NCI-H510A treated with DMSO at 0.1 percent for 48 hours (cell line): Measurements from ENCODE around the gene ICE1.
"Not testable (repeated sequence)": the region's sequence is repeated elsewhere in the genome, so short reads cannot be mapped to it uniquely, and the experiment has no call there.

Experiments used
- DNase-seq: peaks from one replicate; lab custom pipeline; 2025; lab: John Stamatoyannopoulos, UW

ICE1 gene, protein sequence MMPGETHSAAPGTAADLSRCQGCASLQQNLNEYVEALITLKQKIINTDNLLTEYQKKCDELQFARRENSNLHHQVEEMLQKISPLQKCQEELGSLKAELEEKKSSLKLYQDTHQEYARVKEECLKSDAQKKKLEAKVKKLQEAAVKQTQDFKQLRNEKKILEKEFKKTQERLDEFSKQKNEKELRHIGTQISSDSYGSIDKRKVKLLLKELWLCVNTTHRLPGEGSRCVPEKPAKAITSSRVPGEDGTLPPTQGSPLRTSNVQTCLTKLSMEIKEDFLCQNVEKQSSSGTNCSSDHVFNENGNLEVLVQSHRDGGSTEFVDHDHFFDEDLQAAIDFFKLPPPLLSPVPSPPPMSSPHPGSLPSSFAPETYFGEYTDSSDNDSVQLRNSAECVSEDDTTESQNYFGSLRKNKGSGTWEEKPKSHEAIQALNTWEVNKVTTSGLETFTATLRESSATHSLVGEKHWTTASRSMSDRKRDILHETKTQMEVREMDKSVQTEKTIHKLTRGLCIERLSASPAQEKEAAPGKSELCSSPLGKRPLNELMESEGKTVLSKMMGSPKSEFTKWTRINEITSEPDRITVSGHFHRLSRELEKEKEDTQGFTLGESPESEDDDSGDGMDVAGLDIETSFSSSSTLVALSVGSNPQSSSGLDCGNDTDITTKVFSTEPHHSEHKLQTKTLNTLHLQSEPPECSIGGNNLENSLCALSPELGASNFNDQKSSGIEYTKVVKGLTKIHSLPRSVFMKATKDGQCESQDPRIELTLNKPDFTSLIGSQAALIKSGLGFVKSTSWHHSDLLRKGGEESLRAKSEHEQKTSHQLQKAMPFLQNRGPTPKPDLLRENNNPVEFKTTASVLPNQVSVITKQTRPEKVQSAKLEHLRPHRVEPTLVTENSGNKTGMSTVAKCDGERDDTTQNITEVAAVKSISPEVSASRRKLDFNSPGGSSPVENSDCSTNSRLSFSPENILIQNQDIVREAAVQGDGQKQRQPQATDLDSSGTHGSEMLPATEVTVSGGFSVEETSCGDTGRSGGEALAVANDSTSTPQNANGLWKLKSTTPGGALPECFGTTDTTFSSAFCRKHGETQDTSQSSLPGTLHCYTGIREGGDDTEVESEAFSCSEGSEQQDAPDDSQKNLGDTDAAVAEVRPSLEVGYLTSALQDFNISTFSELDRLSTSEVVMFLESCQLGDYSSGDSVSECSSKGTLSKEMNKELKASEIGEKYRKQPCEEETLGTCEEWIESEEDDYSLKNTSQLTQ (N-terminal part only)

DNA sequence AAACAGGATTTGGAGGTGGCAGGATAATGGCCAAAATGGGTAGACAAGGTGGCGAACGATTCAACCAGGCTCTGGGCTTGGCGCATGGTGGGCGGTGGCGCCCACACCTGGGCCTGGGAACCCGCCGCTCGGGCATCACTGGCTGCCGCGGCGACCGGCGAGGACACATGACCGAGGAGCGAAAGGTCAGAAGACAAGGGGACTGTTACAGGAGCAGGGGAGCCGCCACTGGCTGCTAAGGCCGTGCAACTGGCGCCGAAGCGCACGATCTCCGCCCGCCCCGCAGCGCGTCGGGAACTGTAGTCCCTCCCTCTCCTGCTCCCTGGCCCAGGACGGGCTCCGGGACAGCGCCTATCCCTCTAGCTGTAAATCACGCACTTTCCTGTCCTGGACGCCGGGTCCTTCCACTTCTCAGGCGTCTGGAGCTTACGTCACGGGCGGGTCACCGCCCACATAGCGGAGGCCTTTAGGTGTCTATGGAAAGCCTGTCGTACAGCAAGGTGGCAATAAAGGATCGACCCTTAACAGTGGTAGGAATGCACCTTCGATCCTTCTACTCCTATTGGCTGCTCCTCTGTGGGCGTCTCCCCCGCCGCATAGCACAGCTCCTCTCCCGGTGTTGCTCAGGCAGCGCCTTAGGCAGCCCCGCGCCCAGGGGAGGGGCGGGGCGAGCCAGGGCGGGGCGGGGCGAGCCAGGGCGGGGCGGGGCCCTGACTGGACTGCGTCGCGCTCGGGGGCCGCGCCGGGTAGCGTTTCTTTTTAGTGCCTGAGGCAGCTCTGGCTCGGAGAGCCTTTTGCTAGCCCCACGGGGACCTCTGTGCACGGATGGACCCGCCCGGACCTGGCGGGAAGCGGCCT, at the start of gene ICE1:
TSS of gene ICE1 (plus strand) at position 717 of the 858 bp plus-strand sequence. CDS start 239 bp downstream, outside the sequence.
- DNase-seq = peak; percentile 94

DNA sequence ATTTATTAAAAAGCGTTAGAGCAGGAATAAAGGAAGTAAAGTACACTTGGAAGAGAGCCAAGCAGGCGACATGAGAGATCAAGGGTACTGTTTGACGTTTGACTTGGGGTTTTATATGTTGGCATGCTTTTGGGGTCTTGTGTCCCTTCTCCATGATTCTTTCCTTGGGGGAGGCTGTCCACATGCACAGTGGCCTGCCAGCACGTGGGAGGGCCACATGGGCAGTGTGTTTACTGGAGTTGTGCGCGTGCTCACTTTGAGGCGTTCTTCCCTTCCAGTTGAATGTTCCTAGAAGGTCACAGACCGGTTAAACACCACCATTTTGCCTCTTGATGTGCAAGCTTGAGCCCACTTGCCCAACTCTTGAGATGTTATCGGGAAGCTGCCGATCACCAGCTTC, 49.5 kb upstream of the ICE1 start:
- no peak for DNase-seq

DNA sequence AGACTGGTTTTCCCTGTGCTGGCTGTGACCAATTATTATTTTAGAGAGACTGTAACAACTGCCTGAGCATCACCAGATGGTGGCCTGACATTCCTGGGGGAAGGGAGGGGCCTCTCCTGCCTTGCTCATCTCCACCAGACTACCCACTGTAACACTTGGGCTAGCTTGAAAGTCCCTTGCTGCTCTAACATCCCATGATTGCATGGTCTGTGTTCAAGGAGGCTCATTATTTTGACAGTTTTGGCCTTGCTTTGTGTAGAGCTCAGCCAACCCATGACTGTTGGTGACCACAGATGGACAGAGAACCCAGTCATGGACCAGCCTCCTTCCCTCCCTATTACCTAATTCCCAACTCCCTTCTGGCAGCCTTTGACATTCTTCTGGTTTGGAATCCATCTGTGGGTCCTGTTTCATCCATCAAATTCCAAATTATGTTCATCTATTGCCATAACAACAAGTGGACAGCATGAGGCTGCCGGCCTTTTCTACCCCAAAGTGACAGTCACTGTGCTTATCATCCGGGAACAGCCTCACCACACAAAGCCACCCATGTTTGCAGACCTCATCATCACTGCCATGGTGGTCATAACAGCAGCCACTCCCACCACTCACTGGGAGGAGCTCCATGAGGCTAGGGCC, 49.0 kb upstream of the ICE1 start:
- DNase-seq = no peak

DNA sequence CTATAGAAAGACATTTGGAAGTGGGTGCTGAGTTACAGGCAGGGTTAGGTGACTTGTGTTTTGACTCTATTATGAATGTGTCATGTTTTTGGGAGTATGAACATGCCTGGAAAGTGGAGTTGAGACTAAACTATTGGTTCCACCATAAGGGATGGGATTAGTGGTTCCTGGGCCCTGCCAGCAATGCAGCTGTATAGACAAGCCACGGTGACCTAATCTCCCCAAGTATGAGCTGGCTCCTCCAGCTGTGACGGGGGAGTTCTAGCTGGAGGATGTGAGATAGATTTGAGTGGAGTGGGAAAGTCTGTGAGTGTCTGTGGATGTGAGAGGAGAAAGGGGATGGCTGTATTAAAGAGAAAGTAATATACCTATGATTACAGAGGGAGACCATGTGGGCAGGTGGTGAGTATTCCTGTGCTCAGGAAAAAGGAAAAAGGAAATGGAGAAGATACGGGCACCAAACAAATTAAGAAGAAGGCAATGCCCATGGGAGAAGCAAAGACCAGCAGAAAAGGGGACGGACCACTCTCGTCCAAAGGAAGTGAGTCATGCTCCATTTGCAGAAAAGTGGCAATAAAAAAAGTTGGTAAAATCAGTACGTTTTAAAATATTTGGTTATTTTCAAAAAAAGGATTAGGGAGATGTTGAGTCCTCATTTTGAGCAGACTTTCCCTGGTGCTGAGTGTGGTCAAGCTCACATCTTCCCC, 48.3 kb upstream of the ICE1 start:
- no peak for DNase-seq

DNA sequence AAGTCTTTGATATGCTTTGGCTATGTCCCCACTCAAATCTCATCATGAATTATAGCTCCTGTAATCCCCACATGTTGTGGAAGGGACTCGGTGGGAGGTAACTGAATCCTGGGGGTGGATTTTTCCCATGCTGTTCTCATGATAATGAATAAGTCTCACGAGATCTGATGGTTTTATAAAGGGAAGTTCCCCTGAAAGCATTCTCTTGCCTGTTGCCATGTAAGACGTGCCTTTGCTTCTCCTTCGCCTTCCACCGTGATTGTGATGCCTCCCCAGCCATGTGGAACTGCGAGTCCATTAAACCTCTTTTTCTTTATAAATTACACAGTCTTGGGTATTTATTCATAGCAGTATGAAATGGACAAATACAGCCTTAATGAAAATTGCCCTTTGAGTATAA, 44.7 kb upstream of the ICE1 start:
- DNase-seq = no peak

DNA sequence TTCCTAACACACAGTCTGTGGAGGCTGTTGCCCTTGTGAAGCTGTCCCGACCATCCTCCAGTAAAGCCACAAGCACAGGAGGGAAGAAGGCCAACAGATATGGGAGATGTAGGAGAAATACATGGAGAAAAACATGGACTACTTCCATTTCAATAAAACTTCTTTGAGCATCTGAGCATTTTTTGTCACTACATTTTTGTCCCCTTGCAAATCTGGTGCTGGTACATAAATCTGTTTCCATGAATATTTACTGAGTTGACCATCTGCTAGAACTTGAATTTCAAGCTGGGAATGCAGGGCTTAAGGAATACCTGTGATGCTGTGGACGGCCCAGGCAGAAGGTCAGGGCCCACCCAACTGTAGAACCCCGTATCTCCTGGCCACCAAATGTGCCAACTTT, 43.9 kb upstream of the ICE1 start:
- DNase-seq = no peak

DNA sequence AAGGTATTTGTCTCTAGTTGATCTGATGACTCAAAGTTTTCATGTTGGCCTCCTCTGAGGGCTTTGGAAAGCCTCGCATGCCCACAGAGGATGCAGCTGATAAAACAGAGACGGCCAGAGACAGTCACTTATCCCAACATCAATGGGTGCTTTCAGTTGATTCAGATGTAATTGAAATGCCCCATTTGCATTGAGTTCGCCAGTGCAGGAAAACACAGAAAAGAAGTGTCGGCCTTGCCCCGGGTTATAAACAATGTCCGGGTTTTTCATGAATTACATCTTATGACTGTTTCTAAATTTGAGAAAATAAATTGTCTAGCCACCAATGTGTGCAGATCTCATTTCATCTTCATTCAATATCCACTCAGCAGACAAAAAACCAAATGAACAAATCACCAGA, 42.2 kb upstream of the ICE1 start:
- DNase-seq = no peak

DNA sequence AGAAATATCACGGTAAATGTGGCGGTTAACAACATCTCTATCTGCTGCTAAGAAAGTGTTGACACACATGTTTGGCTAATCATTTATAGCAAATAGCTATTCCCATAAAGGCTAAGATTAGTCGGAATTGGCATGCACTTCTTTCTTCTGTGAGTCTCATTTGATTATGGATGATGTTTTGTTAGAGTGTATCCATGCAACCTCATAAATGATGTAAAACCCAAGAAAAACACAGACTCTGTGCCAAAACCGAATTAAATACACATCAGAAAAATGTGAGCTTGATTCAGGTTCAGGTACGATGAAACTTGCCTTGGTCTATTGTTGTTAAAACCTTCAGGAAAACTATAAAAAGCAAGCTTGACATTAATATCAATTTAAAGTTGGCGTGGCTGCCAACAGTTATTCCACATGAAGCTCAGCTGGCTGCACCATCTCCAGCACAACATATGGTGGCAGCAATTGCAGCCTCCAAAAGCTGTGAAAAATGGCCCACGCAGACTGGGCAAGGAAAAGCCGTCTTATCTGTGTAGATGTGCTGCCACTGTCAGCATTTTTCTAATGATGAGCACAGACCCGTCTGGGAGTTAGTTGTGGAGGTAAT, 41.1 kb upstream of the ICE1 start:
- DNase-seq = no peak

DNA sequence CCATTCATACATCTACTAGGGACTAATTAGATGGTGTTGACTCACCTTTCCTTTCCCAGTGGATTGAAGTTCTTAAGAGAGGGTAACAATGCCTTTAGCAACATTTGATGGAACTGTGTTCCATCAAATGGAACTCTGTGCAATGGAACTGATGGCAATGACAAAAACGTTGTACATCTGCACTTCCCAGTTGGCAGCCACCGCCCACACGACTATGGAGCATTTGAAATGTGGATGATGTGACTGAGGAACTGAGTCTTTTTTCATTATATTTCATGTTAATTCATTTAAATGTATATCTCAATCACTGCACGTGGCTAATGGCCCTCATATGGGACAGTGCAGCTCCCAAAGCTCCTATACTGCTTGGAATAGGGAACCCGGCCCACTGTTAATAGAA, 39.0 kb upstream of the ICE1 start:
- no peak for DNase-seq

DNA sequence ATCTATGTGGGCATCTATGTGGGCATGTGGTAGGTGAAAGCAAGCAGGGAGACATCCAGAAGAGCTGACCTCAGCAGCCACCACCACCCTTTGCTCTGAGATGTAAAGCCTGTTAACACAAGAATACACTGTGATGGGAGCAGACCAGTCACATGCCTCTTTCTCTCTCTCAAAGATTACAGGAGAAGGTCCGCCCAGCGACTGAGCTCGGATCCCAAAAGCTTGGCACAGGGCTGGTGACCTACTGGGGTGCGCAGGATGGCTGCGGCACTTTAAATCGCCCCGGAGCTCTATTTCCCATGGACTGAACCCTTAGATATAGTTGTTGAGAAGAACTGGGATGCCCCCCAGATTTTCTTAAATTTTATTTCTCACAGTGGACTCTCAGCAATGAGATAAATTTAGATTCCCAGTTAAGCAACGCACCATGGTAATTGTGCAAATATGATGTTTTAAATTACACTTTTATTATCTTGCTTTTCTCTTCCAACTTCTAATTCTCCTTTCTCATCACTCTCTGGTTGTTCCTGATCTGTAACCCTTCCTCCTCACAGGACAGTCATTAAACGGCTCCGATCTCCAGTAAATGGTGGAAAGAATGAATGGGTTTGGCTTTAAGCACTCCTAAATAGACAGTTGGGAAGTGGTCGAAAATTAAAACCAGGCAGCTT, 37.7 kb upstream of the ICE1 start:
- no peak for DNase-seq

DNA sequence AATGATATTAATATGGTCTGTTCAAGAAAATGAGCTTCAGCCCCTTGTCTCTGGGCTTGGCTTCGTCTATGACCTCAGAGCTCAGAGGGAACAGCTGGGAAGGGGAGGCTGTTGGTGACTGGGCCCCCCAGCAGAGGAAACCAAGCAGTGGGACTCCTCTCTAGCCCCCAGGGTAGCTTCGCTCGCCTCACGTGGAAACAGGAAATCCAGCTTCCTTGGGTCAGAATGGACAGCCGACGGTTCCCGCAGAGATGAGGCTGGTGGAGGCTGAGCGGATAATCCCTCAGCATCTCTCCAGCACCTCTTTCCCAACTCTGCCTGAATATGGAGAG, 37.2 kb upstream of the ICE1 start:
- no peak for DNase-seq

DNA sequence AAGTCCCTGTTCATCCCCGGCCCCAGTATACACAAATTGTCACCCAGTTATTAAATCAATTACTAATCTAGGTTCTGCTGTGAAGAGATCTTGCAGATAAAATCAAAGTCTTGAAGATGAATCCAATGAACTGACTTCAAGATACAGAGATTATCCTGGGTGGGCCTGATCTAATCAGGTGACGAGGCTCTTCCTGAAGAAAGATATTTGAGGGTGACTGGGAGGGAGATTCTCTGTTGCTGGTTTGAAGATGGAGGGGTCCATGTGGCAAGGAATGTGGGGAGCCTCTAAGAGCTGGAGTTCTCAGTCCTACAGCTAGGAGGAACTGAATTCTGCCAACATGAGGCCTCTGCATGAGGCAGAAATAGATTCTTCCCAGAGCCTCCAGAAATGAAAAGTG, 36.1 kb upstream of the ICE1 start:
- no peak for DNase-seq

DNA sequence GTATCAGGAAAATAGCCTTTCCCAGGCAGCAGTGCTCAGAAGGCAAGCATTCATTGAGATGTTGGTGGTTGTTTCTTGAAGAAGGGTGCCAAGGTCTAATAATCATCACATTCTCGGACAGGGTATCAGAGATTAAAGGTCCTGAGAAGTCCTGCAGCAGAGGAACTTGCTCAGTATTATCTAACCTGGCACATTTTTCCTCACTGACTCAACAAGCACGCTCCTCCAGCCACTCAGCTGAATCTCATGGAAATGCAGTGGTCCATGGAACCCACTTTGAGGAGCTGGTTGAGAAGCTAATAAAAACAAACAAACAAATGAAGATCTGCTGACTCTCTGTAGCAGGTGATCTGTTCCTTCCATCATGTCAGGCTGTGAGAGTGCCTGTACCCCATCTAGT, 35.3 kb upstream of the ICE1 start:
- no peak for DNase-seq

DNA sequence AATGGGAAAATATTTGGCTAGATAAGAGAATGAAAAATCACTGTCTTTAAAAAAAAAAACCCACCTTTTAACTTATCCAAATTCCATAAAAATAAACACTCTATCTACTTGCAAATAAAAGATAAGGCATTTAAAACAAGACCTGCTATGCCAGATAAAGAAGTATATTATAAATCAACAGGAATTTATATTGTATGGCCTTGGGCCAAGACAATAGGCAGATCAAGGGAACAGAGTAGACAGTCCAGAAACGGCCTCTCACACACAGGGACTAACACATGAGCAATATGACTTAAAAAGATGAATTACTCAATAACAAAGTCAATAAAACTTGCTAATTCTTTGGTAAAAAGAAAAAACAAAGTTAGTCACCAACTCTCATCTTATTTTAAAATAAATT, 34.7 kb upstream of the ICE1 start:
- DNase-seq = no peak

DNA sequence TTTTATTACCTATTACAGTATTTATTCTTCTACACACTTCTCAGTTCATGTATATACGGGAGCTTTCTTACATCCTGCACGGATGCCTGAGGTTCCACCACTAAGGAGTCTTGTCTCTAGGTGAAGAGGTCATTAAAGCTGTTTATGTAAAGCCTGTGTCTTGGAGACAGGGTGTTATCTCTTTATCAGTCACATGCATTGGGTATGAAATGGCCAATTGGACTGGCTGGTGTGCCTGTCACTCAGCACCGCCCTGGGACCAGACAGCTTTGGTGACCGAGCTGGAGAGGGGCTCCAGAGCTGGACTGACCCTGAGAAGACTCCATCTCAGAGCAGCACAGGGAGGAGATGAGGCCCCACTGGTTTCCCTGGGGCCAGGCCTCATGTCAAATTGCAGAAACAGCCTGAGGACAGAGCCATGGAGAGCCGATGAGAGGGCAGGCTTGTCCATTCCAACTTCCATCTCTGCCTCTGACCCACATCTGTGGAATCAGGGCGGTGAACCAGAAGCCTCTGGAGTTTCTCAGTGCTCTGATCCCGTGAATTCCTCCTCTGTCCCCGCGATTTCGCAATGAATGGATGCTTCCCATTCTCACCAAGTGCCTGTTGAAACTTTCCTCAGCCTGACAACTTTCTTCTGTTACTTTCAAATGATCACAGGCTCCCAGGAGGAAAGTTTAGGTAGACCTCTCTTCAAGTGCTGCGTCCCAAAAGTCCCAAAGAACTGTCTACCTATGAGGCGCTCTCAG, 32.2 kb upstream of the ICE1 start:
- not testable (repeated sequence) for DNase-seq

DNA sequence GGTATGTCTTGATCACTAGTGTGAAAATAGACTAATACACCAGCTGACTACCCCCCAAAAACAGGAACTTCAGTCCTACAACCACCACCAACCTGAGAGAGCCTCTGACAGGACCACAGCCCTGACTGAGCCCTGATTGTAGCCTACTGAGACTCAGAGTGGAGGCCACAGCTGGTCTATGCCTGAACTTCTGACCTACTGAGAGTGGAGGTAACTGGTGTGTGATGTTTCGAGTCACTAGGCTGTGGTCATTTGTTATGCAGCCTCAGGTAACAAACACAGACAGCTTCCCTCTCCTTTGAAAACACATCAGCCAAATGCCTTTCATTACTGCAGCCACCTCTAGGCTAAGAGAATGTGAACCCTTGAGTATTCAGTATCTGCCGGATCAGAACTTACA, 30.0 kb upstream of the ICE1 start:
- DNase-seq = not testable (repeated sequence)

DNA sequence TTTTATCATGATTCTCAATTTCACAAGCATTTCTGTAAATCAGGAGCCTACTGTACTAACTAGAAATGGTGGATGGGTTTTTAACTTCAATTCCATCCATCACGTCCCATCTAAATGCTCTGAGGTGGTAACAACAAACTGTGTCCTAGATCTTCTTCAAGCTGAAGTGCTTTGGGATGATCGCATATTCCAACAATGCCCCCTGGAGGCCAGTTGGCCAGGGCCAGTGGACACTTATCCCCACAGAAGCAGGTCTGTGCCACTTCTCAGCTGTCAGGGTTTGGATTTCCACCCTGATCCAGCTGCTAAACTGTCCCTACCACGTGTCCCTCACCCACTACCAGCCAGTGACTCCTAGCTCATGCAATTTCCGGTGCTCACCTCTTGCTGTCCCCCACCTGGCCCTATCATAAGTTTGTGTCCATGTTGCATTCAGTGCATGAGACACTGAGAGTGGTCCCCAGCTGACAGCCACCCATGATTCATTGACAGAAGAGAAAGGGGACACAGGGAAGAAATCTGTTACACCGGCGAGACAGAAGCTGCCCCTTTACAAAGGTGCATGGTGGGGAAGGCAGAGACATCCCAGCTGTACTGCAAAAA, 28.0 kb upstream of the ICE1 start:
- not testable (repeated sequence) for DNase-seq

DNA sequence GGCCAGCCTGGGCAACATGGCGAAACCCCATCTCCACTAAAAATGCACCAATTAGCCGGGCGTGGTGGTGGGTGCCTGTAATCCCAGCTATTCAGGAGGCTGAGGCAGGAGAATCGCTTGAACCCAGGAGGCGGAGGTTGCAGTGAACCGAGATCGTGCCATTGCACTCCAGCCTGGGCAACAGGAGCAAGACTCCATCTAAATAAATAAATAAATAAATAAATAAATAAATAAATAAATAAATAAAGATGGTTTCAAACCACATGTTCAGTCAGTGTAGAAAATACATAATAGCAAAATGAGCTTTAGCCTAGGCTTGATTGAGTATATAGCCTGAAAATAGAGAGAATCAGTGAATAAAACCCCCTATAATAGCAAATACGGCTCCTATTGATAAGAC, 27.4 kb upstream of the ICE1 start:
- not testable (repeated sequence) for DNase-seq
